Stimulated activated CD8-positive, alpha-beta memory T cell treated with anti-CD3 and anti-CD28 coated beads, Interleukin-15, amount 100 ng/mL, for 1 hour (primary cell): ENCODE data around the gene HES6.
A peak's percentile ranks its signal among the peaks of the same experiment; 100 is the strongest.
"Not testable (repeated sequence)": the region's sequence is repeated elsewhere in the genome, so short reads cannot be mapped to it uniquely, and the experiment has no call there.

Experiments used
- DNase-seq: peaks from one replicate; pipeline ENCODE4 v3.0.0-alpha.2; 2020; ENCODE audit warnings: low read depth

Gene HES6

GRCh38 chr2:238273433-238273832 is 33.6 kb upstream of the HES6 start:
- DNase-seq, result not testable (repeated sequence)

DNA sequence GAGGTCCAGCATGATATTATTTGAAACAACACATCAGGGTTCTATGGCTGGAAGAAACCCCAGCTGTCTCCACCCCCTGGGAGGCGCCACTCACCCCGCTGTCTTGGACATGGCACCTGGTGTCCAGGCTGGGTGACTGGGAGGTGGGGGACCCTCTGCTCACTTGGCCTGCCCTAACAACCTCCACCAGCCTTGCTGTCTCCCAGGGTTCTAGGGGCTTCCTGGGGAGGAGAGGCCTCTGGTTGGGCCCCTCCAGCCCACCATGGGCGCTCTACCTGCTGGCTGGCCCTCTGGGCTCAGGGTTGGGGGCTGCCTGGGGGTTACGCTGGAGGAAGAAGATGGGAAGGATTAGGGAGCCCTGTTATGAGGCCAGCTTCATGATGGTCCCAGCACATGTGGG is 32.3 kb upstream of the HES6 start:
- no peak for DNase-seq

- not testable (repeated sequence) for DNase-seq
These were observed 31.8 kb upstream of the HES6 start for GRCh38 chr2:238271686-238272085.

GRCh38 chr2:238271061-238271554 is 31.3 kb upstream of the HES6 start:
- DNase-seq, result no peak

- no peak for DNase-seq
These were observed 30.8 kb upstream of the HES6 start for GRCh38 chr2:238270606-238271005.

DNA sequence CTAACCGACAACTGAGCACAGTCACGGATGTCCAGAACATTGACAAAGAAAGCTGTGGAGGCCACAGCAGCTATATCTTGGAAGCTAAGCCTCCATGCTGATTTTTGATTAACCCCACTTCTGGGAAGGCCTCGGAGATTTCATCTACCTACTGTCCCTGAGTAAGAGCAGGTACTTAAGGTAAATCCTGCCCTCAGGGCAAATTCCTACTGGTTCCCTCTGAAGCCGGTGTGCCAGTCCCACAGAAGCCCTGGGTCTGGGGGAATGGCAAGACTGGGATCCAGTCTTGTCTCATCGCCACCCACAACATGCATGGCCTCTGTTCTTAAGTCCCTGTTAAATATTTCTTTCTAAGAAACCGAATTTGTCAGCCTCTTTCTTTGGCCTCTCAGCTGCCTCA is 29.9 kb upstream of the HES6 start:
- no peak for DNase-seq

- DNase-seq, result no peak
These were observed 28.2 kb upstream of the HES6 start for GRCh38 chr2:238267884-238268680.

- no peak for DNase-seq
These were observed 27.5 kb upstream of the HES6 start for GRCh38 chr2:238267341-238267710.

DNA sequence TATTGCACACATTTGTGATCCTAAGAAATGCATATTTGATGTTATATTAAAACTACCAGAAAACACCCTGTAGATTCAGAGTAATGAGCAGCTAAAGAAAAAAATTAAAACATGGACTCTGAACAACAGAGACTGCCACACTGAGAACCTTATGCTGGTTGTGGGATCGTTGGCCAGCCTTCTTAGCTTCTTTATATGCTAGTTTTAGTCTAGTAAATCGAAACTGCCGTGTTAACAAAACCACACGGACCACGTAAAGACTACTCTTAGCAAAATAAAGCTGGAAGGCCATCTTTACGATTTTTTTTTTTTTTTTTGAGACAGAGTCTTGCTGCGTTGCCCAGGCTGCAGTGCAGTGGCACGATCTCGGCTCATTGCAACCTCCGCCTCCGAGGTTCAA is 25.8 kb upstream of the HES6 start:
- no peak for DNase-seq

GRCh38 chr2:238264072-238264460 is 24.2 kb upstream of the HES6 start:
- DNase-seq, result no peak

- DNase-seq, result peak; percentile 47
These were observed 23.6 kb upstream of the HES6 start for GRCh38 chr2:238263204-238264071.

GRCh38 chr2:238262496-238263122 is 22.8 kb upstream of the HES6 start:
- no peak for DNase-seq

GRCh38 chr2:238261718-238262375 is 22.0 kb upstream of the HES6 start:
- DNase-seq, result no peak

GRCh38 chr2:238260883-238261282 is 21.0 kb upstream of the HES6 start:
- no peak for DNase-seq

- no peak for DNase-seq
These were observed 19.5 kb upstream of the HES6 start for GRCh38 chr2:238259061-238260020.

GRCh38 chr2:238257786-238258700 is 18.2 kb upstream of the HES6 start:
- no peak for DNase-seq

- DNase-seq, result peak; percentile 30
These were observed 16.8 kb upstream of the HES6 start for GRCh38 chr2:238256594-238257104.

GRCh38 chr2:238256111-238256510 is 16.3 kb upstream of the HES6 start:
- DNase-seq, result no peak

- DNase-seq, result no peak
These were observed 15.8 kb upstream of the HES6 start for GRCh38 chr2:238255636-238256035.

DNA sequence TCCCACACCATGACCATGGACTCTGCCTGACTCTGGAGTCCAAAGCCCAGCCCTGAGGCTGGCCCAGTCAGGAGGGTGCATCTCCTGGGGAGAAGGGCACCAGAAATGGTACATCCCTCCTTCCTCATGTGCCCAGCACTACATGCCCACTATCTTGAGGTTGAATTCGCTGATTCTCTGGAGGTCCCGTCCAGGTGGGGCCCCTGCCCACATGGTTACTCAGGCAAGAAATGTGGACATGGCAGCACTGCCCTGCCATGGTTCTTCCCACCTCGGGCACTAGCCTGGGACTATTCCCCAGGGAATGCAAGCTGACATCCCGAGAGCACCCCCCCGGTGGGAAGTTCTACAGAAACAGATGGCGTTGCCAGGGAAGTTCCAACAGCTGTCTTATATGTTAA is 15.3 kb upstream of the HES6 start:
- DNase-seq, result no peak
